Astrocyte (in vitro differentiated cells and primary cell): ENCODE results near the gene FEV. TPM values are rescaled to one million over a fixed set of nuclear protein-coding genes. Genes with fewer than 3 reads are reported as not detected.

ENCODE experiments used
- DNase-seq: peaks from one replicate; pipeline ENCODE4 v3.0.0-alpha.2; 2010; ENCODE audit warnings: low read depth
- FAIRE-seq: peaks from 2 replicates; lab custom pipeline; 2011; peaks lifted over from hg19 to GRCh38; lab: Jason Lieb, UNC
- H2AFZ ChIP-seq: 2 replicates; pipeline ENCODE4 v1.6.0; 2012; ENCODE audit warnings: low read depth, low read length, inconsistent platforms
- H3K27ac ChIP-seq: 2 replicates; pipeline ENCODE4 v1.5.1; 2011; ENCODE audit warnings: low read depth, low read length, inconsistent platforms
- H3K27me3 ChIP-seq: 2 replicates; pipeline ENCODE4 v1.6.0; 2011; ENCODE audit warnings: low read length, inconsistent platforms; ENCODE audit not compliant: insufficient read depth
- H3K36me3 ChIP-seq: 2 replicates; pipeline ENCODE4 v1.5.1; 2011; ENCODE audit warnings: low read length, inconsistent platforms; ENCODE audit not compliant: insufficient read depth
- H3K4me1 ChIP-seq: 2 replicates; pipeline ENCODE4 v1.5.1; 2011; ENCODE audit warnings: low read length, inconsistent platforms; ENCODE audit not compliant: insufficient read depth
- H3K4me2 ChIP-seq: 2 replicates; pipeline ENCODE4 v1.6.0; 2012; ENCODE audit warnings: low read length, inconsistent platforms
- H3K4me3 ChIP-seq: 2 replicates; pipeline ENCODE4 v1.5.1; 2011; ENCODE audit warnings: low read depth, mild to moderate bottlenecking, low read length, inconsistent platforms; ENCODE audit not compliant: insufficient read depth
- H3K79me2 ChIP-seq: 2 replicates; pipeline ENCODE4 v1.6.0; 2012; ENCODE audit warnings: mild to moderate bottlenecking, low read length, inconsistent platforms; ENCODE audit not compliant: insufficient read depth
- H3K9ac ChIP-seq: 2 replicates; pipeline ENCODE4 v1.6.0; 2012; ENCODE audit warnings: mild to moderate bottlenecking, low read length, inconsistent platforms
- H3K9me3 ChIP-seq: 2 replicates; pipeline ENCODE4 v1.5.1; 2012; ENCODE audit warnings: low read depth, mild to moderate bottlenecking, low read length, inconsistent platforms; ENCODE audit not compliant: insufficient read depth
- H4K20me1 ChIP-seq: 2 replicates; pipeline ENCODE4 v1.6.0; 2012; ENCODE audit warnings: low read length, inconsistent platforms; ENCODE audit not compliant: insufficient read depth
- H3K27ac Mint-ChIP-seq: one replicate; pipeline ENCODE4 v1.8.0; 2021; ENCODE audit warnings: mild to moderate bottlenecking, mixed read lengths; ENCODE audit not compliant: unreplicated experiment
- H3K27me3 Mint-ChIP-seq: one replicate; pipeline ENCODE4 v1.8.0; 2021; ENCODE audit warnings: low read depth, mixed read lengths; ENCODE audit not compliant: unreplicated experiment
- H3K36me3 Mint-ChIP-seq: one replicate; pipeline ENCODE4 v1.8.0; 2021; ENCODE audit warnings: low read depth, mixed read lengths; ENCODE audit not compliant: unreplicated experiment
- H3K4me1 Mint-ChIP-seq: one replicate; pipeline ENCODE4 v1.8.0; 2021; ENCODE audit warnings: low read depth, mixed read lengths; ENCODE audit not compliant: unreplicated experiment
- H3K4me3 Mint-ChIP-seq: one replicate; pipeline ENCODE4 v1.8.0; 2021; ENCODE audit warnings: mild to moderate bottlenecking, moderate library complexity, mixed read lengths; ENCODE audit not compliant: unreplicated experiment
- H3K9me3 Mint-ChIP-seq: one replicate; pipeline ENCODE4 v1.8.0; 2021; ENCODE audit warnings: mild to moderate bottlenecking, mixed read lengths; ENCODE audit not compliant: unreplicated experiment
- CTCF ChIP-seq: IDR thresholded peaks from 2 replicates; pipeline ENCODE4 v1.5.1; 2011; ENCODE audit warnings: low read depth, mild to moderate bottlenecking, inconsistent platforms, low read length, moderate library complexity; ENCODE audit not compliant: insufficient read depth
- EZH2 ChIP-seq: IDR thresholded peaks from 2 replicates; pipeline ENCODE4 v1.6.1; 2012; ENCODE audit warnings: mild to moderate bottlenecking, low read length, inconsistent platforms; ENCODE audit not compliant: insufficient read depth
- total RNA-seq: library from RNA; stranded (reverse); gene quantifications from 2 replicates; pipeline ENCODE4 v1.2.1, GENCODE V29; 2021

The FEV gene
- total RNA-seq, 1 donor from 2014 or later = not detected

DNA sequence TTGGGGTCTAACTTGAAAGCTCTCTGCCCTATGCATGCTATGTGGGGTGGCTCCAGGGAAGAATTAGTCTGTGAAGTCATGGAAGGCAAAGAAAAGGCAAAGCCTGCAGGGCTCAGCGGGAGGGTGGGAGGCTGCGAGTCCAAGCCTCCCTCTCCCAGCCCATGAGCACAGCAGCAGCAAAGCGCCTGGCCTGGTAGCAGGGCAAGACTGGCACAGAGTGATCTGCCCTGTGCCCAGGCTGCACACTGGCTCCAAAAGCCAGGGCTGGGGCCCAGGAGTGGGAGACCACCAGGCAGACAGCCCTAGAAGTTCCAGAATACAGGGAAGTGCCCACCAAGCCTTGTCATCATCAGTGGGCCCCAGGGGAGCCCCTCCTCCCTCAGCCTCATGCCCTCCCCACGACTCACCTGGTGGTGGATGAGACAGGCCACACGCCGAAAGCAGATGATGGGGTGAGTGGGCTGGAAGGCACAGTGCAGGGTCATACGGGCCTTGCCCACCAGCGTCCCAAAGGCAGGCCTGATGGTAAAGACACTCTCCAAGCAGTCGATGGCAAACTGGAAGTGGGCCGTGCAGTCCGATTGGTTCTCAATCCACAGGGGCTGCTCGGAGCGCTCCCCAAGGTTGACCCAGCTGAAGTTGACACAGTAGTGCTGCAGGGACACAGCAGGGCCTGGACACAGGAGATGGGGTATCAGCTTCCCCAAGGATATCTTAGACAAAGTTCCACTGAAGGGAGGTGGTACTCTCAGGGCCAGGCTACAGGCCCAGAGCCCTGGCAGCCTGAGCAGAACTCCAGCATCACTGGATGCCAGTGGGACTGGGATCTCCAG is 44.2 kb upstream of the FEV start:
- H3K4me2 ChIP-seq = no peak overlapping the region
- H3K27ac Mint-ChIP-seq = no peak overlapping the region
- no peak overlapping the region for H3K4me3 ChIP-seq
- H2AFZ ChIP-seq = no peak overlapping the region
- H3K9ac ChIP-seq = no peak overlapping the region
- H3K36me3 ChIP-seq = no peaks in the 10 kb centered on the region
- no peaks in the 10 kb centered on the region for H3K36me3 Mint-ChIP-seq
- DNase-seq = no peak
- H3K4me1 ChIP-seq = no peaks in the 10 kb centered on the region
- H3K9me3 Mint-ChIP-seq = no peaks in the 10 kb centered on the region
- H3K27me3 ChIP-seq = peaks cover 14% of the 10 kb centered on the region
- no peaks in the 10 kb centered on the region for H3K79me2 ChIP-seq
- H3K4me3 Mint-ChIP-seq = no peak overlapping the region
- H3K9me3 ChIP-seq = no peaks in the 10 kb centered on the region
- H3K4me1 Mint-ChIP-seq = no peaks in the 10 kb centered on the region
- no peak for FAIRE-seq
- H4K20me1 ChIP-seq = no peaks in the 10 kb centered on the region
- H3K27me3 Mint-ChIP-seq = peaks cover 69% of the 10 kb centered on the region
- TF ChIP-seq EZH2 (no peak), CTCF (no peak)
- no peak overlapping the region for H3K27ac ChIP-seq

- H3K27ac Mint-ChIP-seq = no peak overlapping the region
These were observed 43.2 kb upstream of the FEV start for GRCh38 chr2:219028141-219028540.

More at GRCh38 chr2:219028141-219028540, 43.2 kb upstream of the FEV start:
- peaks cover 64% of the 10 kb centered on the region for H3K27me3 Mint-ChIP-seq
- H4K20me1 ChIP-seq = no peaks in the 10 kb centered on the region
- no peaks in the 10 kb centered on the region for H3K36me3 ChIP-seq
- TF ChIP-seq EZH2 (no peak), CTCF (no peak)
- no peak overlapping the region for H3K27ac ChIP-seq
- H3K4me2 ChIP-seq = no peak overlapping the region
- H3K36me3 Mint-ChIP-seq = no peaks in the 10 kb centered on the region
- H3K9ac ChIP-seq = no peak overlapping the region
- no peaks in the 10 kb centered on the region for H3K4me1 ChIP-seq
- H3K9me3 ChIP-seq = no peaks in the 10 kb centered on the region
- no peaks in the 10 kb centered on the region for H3K79me2 ChIP-seq
- FAIRE-seq (no peak), DNase-seq (no peak)
- no peak overlapping the region for H2AFZ ChIP-seq
- H3K9me3 Mint-ChIP-seq = no peaks in the 10 kb centered on the region
- H3K4me3 Mint-ChIP-seq = no peak overlapping the region
- peaks cover 15% of the 10 kb centered on the region for H3K27me3 ChIP-seq
- no peaks in the 10 kb centered on the region for H3K4me1 Mint-ChIP-seq
- H3K4me3 ChIP-seq = no peak overlapping the region
